CD4-positive, alpha-beta memory T cell (primary cell): ENCODE data around the gene MIP. TPM values are rescaled to one million over a fixed set of nuclear protein-coding genes. Genes with fewer than 3 reads are reported as not detected.

Experiments
- polyA plus RNA-seq, 2 donors: library from polyadenylated mRNA; unstranded; fragments of 300-500 nt; fragmentation: Illumina TruSeq; gene quantifications; one replicate each; pipeline ENCODE4 v1.2.3, GENCODE V29; 2021
- total RNA-seq, 2 experiments: library from RNA; stranded (reverse); gene quantifications; one replicate each; pipeline ENCODE4 v1.2.3, GENCODE V29; 2021

Gene MIP
- total and polyA plus RNA-seq, 4 experiments from 2014 or later = 0.09 to 0.32 TPM; not detected in 2

Other genes starting within 250 kb of the MIP start
- 10 to 100 TPM; 38.1 to 44.8 TPM for gene RNF41, start 232.7 kb downstream of the MIP start, total RNA-seq
- 10 to 100 TPM; 33.2 to 46.7 TPM for gene RNF41, start 232.7 kb downstream of the MIP start, polyA plus RNA-seq
- 10 to 100 TPM; 16.9 to 19.1 TPM for gene NABP2, start 230.3 kb downstream of the MIP start, total RNA-seq
- gene NABP2, start 230.3 kb downstream of the MIP start, polyA plus RNA-seq = 1 to 10 TPM; 4.1 to 4.7 TPM
- 1 to 10 TPM in 1 of 2 experiments, under 1 TPM in 1; 0.64 to 2.1 TPM for gene SLC39A5, start 224.6 kb downstream of the MIP start, total RNA-seq
- gene SLC39A5, start 224.6 kb downstream of the MIP start, polyA plus RNA-seq = not detected
- gene ANKRD52, start 196.3 kb downstream of the MIP start, total RNA-seq = 10 to 100 TPM; 44.1 to 44.5 TPM
- 10 to 100 TPM in 1 of 2 donors, 1 to 10 TPM in 1; 3.4 to 25.1 TPM for gene ANKRD52, start 196.3 kb downstream of the MIP start, polyA plus RNA-seq
- 10 to 100 TPM; 35.3 to 38.6 TPM for gene COQ10A, start 187.7 kb downstream of the MIP start, total RNA-seq
- 10 to 100 TPM in 1 of 2 donors, 1 to 10 TPM in 1; 8.7 to 11.7 TPM for gene COQ10A, start 187.7 kb downstream of the MIP start, polyA plus RNA-seq
- 100 to 1,000 TPM; 134 to 136 TPM for gene CS, start 154.3 kb downstream of the MIP start, total RNA-seq
- 10 to 100 TPM; 73.1 to 98.7 TPM for gene CS, start 154.3 kb downstream of the MIP start, polyA plus RNA-seq
- 10 to 100 TPM; 93.5 to 95.8 TPM for gene CNPY2, start 138.7 kb downstream of the MIP start, total RNA-seq
- gene CNPY2, start 138.7 kb downstream of the MIP start, polyA plus RNA-seq = 100 to 1,000 TPM; 174 to 184 TPM
- gene PAN2, start 120.7 kb downstream of the MIP start, total RNA-seq = 100 to 1,000 TPM; 193 to 203 TPM
- gene PAN2, start 120.7 kb downstream of the MIP start, polyA plus RNA-seq = 10 to 100 TPM in 1 of 2 donors, 1 to 10 TPM in 1; 5.6 to 10.2 TPM
- 10 to 100 TPM; 34.1 to 34.4 TPM for gene IL23A, start 115.8 kb downstream of the MIP start, total RNA-seq
- gene IL23A, start 115.8 kb downstream of the MIP start, polyA plus RNA-seq = 10 to 100 TPM; 30.3 to 40.1 TPM
- 100 to 1,000 TPM; 192 to 193 TPM for gene STAT2, start 94.5 kb downstream of the MIP start, total RNA-seq
- gene STAT2, start 94.5 kb downstream of the MIP start, polyA plus RNA-seq = 10 to 100 TPM; 74.4 to 80.6 TPM
- not detected for gene APOF, start 91.8 kb downstream of the MIP start, total RNA-seq
- not detected for gene APOF, start 91.8 kb downstream of the MIP start, polyA plus RNA-seq
- gene TIMELESS, start 5.2 kb downstream of the MIP start, total RNA-seq = 1 to 10 TPM; 7.3 to 7.5 TPM
- gene TIMELESS, start 5.2 kb downstream of the MIP start, polyA plus RNA-seq = 1 to 10 TPM; 3.2 to 5.1 TPM
- 1 to 10 TPM; 6.5 to 6.9 TPM for gene SPRYD4, start 13.9 kb upstream of the MIP start, total RNA-seq
- 1 to 10 TPM; 1.1 to 1.5 TPM for gene SPRYD4, start 13.9 kb upstream of the MIP start, polyA plus RNA-seq
- 10 to 100 TPM in 1 of 2 experiments, 1 to 10 TPM in 1; 9.8 to 12.2 TPM for gene GLS2, start 33.5 kb upstream of the MIP start, total RNA-seq
- gene GLS2, start 33.5 kb upstream of the MIP start, polyA plus RNA-seq = 1 to 10 TPM; 4.2 to 5.0 TPM
- gene RBMS2, start 67.2 kb upstream of the MIP start, total RNA-seq = 1 to 10 TPM; 1.9 to 2.0 TPM
- 1 to 10 TPM in 1 of 2 donors, under 1 TPM in 1; 0.39 to 1.2 TPM for gene RBMS2, start 67.2 kb upstream of the MIP start, polyA plus RNA-seq
- gene BAZ2A, start 175.7 kb upstream of the MIP start, total RNA-seq = 100 to 1,000 TPM; 206 to 212 TPM
- 10 to 100 TPM in 1 of 2 donors, 1 to 10 TPM in 1; 3.8 to 36.6 TPM for gene BAZ2A, start 175.7 kb upstream of the MIP start, polyA plus RNA-seq
- 100 to 1,000 TPM; 243 to 256 TPM for gene ATP5F1B, start 191.3 kb upstream of the MIP start, total RNA-seq
- gene ATP5F1B, start 191.3 kb upstream of the MIP start, polyA plus RNA-seq = 1,000 to 10,000 TPM in 1 of 2 donors, 100 to 1,000 TPM in 1; 771 to 1,156 TPM
- 100 to 1,000 TPM; 191 to 195 TPM for gene PTGES3, start 233.6 kb upstream of the MIP start, total RNA-seq
- gene PTGES3, start 233.6 kb upstream of the MIP start, polyA plus RNA-seq = 100 to 1,000 TPM; 261 to 353 TPM